GM18873 (cell line): Measurements from ENCODE around the gene PML.

Source experiments
- ATAC-seq: cut with Tn5 transposase; IDR thresholded peaks from one replicate; pipeline ENCODE4 v1.9.1; 2021; ENCODE audit warnings: mild to moderate bottlenecking, moderate library complexity, moderate number of reproducible peaks; ENCODE audit not compliant: unreplicated experiment, low FRiP score

Gene PML

GRCh38 chr15:74006774-74007639 lies 12.5 kb downstream of the PML start:
- no peak for ATAC-seq

DNA sequence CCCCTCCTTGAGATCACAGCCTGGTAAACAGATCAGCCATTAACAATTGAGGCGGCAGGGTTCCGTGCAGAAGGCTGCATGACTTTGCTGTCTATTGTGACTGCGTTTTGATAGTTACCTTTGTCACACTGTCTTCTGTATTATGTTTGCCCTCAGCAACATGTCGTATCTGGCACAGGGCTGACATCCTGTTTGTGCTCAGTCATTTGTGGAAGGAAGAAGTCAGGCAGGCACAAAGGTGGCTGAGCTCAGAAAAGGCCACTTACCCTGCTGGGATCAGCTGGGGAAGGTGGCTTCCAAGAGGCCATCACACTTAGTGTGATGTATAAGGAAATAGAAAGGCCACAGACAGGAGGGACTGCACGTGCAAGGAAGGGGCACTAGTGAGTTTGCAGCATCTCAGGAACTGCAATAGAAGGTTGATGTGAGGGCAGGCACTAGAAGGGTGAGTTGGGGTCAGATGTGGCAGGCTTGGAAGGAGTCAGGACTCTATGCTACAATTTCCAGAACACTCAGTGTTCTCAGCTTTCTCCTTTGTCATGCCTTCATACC lies 13.4 kb downstream of the PML start:
- no peak for ATAC-seq

DNA sequence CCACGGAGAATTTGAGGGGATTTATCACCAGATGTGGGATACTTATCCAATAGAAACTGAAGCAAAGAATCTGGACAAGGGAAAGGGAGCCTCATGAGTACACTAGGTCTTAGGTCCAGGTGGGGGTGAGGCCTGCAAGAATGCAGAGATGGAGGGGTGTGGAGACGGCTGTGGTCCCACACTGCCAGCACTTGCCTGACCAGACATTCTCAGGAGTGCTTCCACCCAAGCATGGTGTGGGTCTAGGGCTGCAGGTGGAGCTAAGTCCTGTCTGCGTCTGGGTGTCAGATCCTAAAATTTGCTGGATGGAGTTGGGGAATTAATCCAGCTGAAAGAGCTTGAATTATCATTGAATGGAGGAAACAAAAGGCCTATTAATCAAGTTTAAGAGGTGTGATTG lies 14.4 kb downstream of the PML start:
- no peak for ATAC-seq

- ATAC-seq, result no peak
These were observed 16.5 kb downstream of the PML start for GRCh38 chr15:74010929-74011540.

DNA sequence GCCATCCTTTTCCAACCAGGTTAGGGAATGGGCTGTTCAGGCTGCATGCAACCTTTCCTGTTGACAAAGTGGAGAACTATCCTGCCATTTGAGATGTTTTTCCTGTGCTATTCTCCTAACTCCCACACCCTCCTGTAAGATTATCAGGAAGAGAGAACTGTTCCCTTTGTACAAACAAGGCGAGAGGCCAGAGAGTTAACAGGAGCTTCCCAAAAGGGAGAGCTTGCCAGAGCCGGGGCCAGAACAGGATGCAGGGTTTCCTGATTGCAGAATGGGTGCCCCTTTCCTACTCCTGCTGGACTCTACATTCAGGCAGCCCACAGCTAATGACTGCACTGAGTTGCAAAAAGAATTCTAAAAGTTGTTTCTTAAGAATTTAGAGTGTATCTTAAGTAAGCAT lies 17.1 kb downstream of the PML start:
- ATAC-seq, result no peak

GRCh38 chr15:74013374-74013894 lies 18.9 kb downstream of the PML start:
- no peak for ATAC-seq

- ATAC-seq, result no peak
These were observed 25.2 kb downstream of the PML start for GRCh38 chr15:74019734-74020133.

- ATAC-seq, result no peak
These were observed 28.4 kb downstream of the PML start for GRCh38 chr15:74022706-74023470.

DNA sequence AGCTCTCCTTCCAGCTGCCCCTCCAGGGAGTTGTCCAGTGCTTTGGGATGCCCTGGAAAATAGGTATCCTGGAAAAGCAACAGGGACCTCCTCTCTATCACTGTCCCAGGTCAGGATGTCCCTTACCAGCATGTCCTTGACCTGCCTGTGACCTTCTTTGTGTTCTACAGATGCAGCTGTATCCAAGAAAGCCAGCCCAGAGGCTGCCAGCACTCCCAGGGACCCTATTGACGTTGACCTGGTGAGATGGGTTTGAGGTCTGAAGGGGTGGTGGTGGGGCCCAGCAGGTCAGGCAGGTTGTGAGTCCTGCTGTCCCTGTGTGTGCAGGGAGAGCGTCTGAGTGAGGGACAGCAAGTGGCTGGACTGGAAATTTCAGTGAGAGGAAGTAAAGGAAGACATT lies 30.2 kb downstream of the PML start:
- no peak for ATAC-seq

- ATAC-seq, result no peak
These were observed 30.9 kb downstream of the PML start for GRCh38 chr15:74025436-74025835.

GRCh38 chr15:74027688-74028087 lies 33.2 kb downstream of the PML start:
- no peak for ATAC-seq

DNA sequence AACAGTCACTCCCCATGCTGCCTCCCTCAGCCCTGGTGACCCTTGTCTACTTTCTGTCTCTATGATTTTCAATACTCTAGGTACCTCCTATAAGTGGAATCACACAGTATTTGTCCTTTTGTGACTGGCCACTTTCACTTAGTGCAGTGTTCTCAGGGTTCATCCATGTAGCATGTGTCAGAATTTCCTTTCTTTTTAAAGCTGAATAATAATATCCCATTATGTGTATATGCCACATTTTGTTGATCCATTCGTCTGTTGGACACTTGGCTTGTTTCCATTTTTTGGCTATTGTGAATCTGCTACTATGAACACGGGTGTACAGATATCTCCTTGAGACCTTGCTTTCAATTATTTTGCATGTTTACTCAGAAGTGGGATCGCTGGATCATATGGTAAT lies 34.1 kb downstream of the PML start:
- no peak for ATAC-seq

GRCh38 chr15:74032046-74032445 lies 37.5 kb downstream of the PML start:
- no peak for ATAC-seq

- ATAC-seq, result no peak
These were observed 38.4 kb downstream of the PML start for GRCh38 chr15:74032606-74033561.

DNA sequence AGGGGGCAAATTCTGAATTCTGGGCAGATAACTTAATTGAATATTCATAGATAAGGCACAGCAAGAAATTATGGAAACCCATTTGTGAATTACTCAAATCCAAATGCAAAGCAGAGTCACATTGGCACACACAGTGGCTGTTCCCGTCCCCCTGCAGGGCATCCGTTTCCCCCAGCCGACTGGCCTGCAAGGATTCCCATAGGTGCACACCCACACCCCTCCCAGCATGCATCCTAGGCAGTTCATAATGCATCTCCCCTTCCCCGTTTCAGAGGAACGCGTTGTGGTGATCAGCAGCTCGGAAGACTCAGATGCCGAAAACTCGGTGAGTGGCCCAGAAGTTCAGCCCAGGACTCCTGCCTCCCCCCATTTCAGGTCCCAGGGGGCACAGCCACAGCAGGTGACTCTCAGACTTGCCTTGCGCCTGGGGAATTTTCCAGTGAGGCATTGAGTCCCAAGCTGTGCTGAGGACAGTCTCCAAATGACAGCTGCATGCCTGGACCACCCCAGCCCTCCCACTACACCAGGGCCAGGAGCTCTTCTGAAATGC lies 39.8 kb downstream of the PML start:
- ATAC-seq, result no peak

- ATAC-seq, result no peak
These were observed 40.9 kb downstream of the PML start for GRCh38 chr15:74035121-74036017.

GRCh38 chr15:74036271-74037170 lies 42.0 kb downstream of the PML start:
- ATAC-seq, result no peak
